ENCODE results near the gene SH2D1B.

SH2D1B gene

DNA sequence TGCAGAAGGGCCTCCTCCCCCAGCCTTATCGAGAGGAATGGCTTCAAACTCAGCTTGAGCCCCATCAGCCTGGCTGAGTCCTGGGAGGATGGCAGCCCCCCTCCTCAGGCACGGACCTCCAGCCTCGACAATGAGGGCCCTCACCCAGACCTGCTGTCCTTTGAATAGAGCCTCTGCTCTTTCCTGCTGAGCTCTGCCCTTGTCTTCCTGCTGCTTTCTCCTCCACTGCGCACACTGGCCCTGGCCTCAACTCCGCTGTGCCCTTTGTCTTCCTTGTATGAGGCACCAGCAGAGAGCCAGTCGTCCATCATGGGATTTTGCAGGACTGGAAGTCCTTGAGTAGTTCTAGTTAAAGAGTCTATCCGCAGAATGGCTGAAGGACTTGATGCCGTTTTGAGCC lies 28.4 kb downstream of the SH2D1B start:
- Histone ChIP-seq H3K27me3 (replicated peaks; ENCODE audit: control insufficient read depth, insufficient read depth, low read length, poor library complexity, severe bottlenecking) (no peaks in the 10 kb centered on the region), H3K36me3 (ENCODE audit: control insufficient read depth, insufficient read depth, low read length) (no peaks in the 10 kb centered on the region), H3K9me3 (ENCODE audit: control insufficient read depth, low read length) (no peaks in the 10 kb centered on the region), H3K4me1 (ENCODE audit: control insufficient read depth, insufficient read depth, low read length, poor library complexity, severe bottlenecking) (no peaks in the 10 kb centered on the region), H3K4me3 (ENCODE audit: insufficient read depth, low read depth, low read length, poor library complexity, severe bottlenecking) (no peak overlapping the region), H3K27ac (ENCODE audit: insufficient read depth, low read length, poor library complexity, severe bottlenecking) (no peak overlapping the region)
- DNase-seq: no peak

- Histone ChIP-seq H3K4me1 (ENCODE audit: control insufficient read depth, insufficient read depth, low read length, poor library complexity, severe bottlenecking) (no peaks in the 10 kb centered on the region), H3K27ac (ENCODE audit: insufficient read depth, low read length, poor library complexity, severe bottlenecking) (no peak overlapping the region), H3K9me3 (ENCODE audit: control insufficient read depth, low read length) (no peaks in the 10 kb centered on the region), H3K27me3 (replicated peaks; ENCODE audit: control insufficient read depth, insufficient read depth, low read length, poor library complexity, severe bottlenecking) (no peaks in the 10 kb centered on the region), H3K36me3 (ENCODE audit: control insufficient read depth, insufficient read depth, low read length) (no peaks in the 10 kb centered on the region), H3K4me3 (ENCODE audit: insufficient read depth, low read depth, low read length, poor library complexity, severe bottlenecking) (no peak overlapping the region)
- DNase-seq: no peak
Measured at GRCh38 chr1:162383091-162383490, 28.8 kb downstream of the SH2D1B start.

DNA sequence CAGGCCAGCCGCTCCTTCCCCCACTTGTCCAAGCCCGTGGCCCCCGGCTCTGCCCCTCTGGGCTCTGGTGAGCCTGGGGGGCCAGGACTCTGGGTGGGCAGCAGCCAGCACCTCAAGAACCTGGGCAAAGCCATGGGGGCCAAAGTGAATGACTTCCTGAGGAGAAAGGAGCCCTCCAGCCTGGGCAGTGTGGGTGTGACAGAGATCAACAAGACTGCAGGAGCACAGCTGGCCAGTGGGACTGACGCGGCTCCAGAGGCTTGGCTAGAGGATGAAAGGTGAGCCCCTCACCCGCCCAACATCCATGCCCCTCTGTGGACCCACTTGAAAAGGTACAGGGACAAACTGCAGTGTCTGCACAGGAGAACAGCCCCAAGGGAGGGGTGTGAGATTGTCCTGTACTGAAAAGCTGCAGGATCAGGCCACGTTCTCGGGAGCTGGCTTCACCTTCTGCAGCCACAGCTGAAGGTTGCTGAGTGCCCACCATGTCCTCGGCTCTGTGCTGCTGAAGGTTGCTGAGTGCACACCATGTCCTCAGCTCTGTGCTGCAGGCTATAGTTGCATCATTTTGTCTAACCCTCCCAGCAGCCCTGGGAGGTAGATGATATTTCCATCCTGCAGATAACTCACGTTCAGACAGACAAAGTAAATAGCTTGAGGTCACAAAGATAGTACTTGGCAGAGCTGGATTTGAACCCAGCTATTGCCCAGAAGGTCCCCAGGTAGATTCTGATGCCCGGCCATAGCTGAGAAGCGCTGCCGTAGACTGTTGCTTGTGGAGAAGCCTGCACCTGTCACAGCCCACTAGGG lies 29.8 kb downstream of the SH2D1B start:
- H3K27ac ChIP-seq (ENCODE audit: insufficient read depth, low read length, poor library complexity, severe bottlenecking): no peak overlapping the region
- no peak for DNase-seq

GRCh38 chr1:162381383-162381782 lies 30.6 kb downstream of the SH2D1B start, which contains the start of gene C1orf226:
Gene C1orf226 (plus strand): TSS chr1:162381728. CDS start chr1:162381902, 174 bp downstream.
- no peaks in the 10 kb centered on the region for H3K4me1 ChIP-seq (ENCODE audit: control insufficient read depth, insufficient read depth, low read length, poor library complexity, severe bottlenecking)
- no peaks in the 10 kb centered on the region for H3K9me3 ChIP-seq (ENCODE audit: control insufficient read depth, low read length)
- no peak for DNase-seq
- H3K27me3 ChIP-seq (replicated peaks; ENCODE audit: control insufficient read depth, insufficient read depth, low read length, poor library complexity, severe bottlenecking): no peaks in the 10 kb centered on the region
- no peak within 1 kb of the TSS for H3K4me3 ChIP-seq (ENCODE audit: insufficient read depth, low read depth, low read length, poor library complexity, severe bottlenecking)
- no peak within 1 kb of the TSS for H3K27ac ChIP-seq (ENCODE audit: insufficient read depth, low read length, poor library complexity, severe bottlenecking)
- H3K36me3 ChIP-seq (ENCODE audit: control insufficient read depth, insufficient read depth, low read length): no peaks in the 10 kb centered on the region

More for the DNA sequence above, 29.8 kb downstream of the SH2D1B start:
- no peaks in the 10 kb centered on the region for H3K36me3 ChIP-seq (ENCODE audit: control insufficient read depth, insufficient read depth, low read length)
- no peak overlapping the region for H3K4me3 ChIP-seq (ENCODE audit: insufficient read depth, low read depth, low read length, poor library complexity, severe bottlenecking)
- no peaks in the 10 kb centered on the region for H3K4me1 ChIP-seq (ENCODE audit: control insufficient read depth, insufficient read depth, low read length, poor library complexity, severe bottlenecking)
- H3K27me3 ChIP-seq (replicated peaks; ENCODE audit: control insufficient read depth, insufficient read depth, low read length, poor library complexity, severe bottlenecking): no peaks in the 10 kb centered on the region
- H3K9me3 ChIP-seq (ENCODE audit: control insufficient read depth, low read length): no peaks in the 10 kb centered on the region

DNA sequence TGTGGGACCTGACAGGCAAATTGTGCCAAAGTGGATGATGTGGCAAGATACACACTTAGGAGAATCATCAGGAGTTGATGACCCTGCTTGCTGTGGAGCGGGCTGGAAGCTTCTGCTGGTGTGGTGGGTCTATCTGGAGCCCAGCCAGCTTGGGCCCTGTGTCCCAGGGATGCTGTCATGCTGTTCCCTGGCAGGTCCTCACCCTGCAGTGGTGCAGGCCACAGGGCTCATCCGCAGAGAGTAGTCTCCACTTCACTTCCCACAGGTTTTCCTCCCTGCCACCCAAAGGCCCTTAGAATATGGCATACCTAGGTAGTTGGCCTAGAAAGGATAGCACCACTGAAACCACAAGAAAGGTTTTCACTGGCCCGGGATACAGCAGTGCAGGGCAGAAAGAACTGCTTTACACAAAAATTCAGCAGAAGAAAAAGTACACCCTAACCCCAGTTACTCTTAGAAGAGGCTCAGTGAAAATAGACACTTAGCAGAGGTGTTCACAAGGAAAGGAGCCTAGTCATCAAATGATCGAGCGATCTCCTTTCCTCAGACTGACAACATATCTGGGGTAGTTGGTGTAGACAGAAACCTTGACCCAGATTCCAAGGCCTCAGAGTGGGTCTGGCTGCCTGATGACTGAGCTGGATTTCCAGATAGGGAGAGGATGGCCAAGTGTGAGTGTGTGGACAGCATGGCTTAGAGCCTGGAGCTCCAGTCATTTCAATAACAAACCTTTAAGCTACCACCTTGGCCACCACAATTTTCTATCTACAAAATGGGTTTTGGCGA lies 31.7 kb downstream of the SH2D1B start:
- H3K4me1 ChIP-seq (ENCODE audit: control insufficient read depth, insufficient read depth, low read length, poor library complexity, severe bottlenecking): no peaks in the 10 kb centered on the region
- no peak for DNase-seq

GRCh38 chr1:162376691-162377090 lies 35.2 kb downstream of the SH2D1B start, which contains the start of gene SPATA46:
Gene SPATA46 (minus strand): TSS chr1:162376854. CDS start chr1:162376790, 64 bp downstream.
- DNase-seq: no peak
- H3K9me3 ChIP-seq (ENCODE audit: control insufficient read depth, low read length): no peaks in the 10 kb centered on the region
- H3K27me3 ChIP-seq (replicated peaks; ENCODE audit: control insufficient read depth, insufficient read depth, low read length, poor library complexity, severe bottlenecking): no peaks in the 10 kb centered on the region
- no peak within 1 kb of the TSS for H3K4me3 ChIP-seq (ENCODE audit: insufficient read depth, low read depth, low read length, poor library complexity, severe bottlenecking)
- no peak within 1 kb of the TSS for H3K27ac ChIP-seq (ENCODE audit: insufficient read depth, low read length, poor library complexity, severe bottlenecking)
- H3K36me3 ChIP-seq (ENCODE audit: control insufficient read depth, insufficient read depth, low read length): no peaks in the 10 kb centered on the region
- H3K4me1 ChIP-seq (ENCODE audit: control insufficient read depth, insufficient read depth, low read length, poor library complexity, severe bottlenecking): no peaks in the 10 kb centered on the region

More for the DNA sequence above, 31.7 kb downstream of the SH2D1B start:
- Histone ChIP-seq H3K4me3 (ENCODE audit: insufficient read depth, low read depth, low read length, poor library complexity, severe bottlenecking) (no peak overlapping the region), H3K27ac (ENCODE audit: insufficient read depth, low read length, poor library complexity, severe bottlenecking) (no peak overlapping the region), H3K36me3 (ENCODE audit: control insufficient read depth, insufficient read depth, low read length) (no peaks in the 10 kb centered on the region), H3K9me3 (ENCODE audit: control insufficient read depth, low read length) (no peaks in the 10 kb centered on the region), H3K27me3 (replicated peaks; ENCODE audit: control insufficient read depth, insufficient read depth, low read length, poor library complexity, severe bottlenecking) (no peaks in the 10 kb centered on the region)

GRCh38 chr1:162375463-162375862 lies 36.5 kb downstream of the SH2D1B start:
- H3K4me3 ChIP-seq (ENCODE audit: insufficient read depth, low read depth, low read length, poor library complexity, severe bottlenecking): no peak overlapping the region
- H3K4me1 ChIP-seq (ENCODE audit: control insufficient read depth, insufficient read depth, low read length, poor library complexity, severe bottlenecking): no peaks in the 10 kb centered on the region
- H3K27me3 ChIP-seq (replicated peaks; ENCODE audit: control insufficient read depth, insufficient read depth, low read length, poor library complexity, severe bottlenecking): no peaks in the 10 kb centered on the region
- no peak for DNase-seq
- no peaks in the 10 kb centered on the region for H3K36me3 ChIP-seq (ENCODE audit: control insufficient read depth, insufficient read depth, low read length)
- no peak overlapping the region for H3K27ac ChIP-seq (ENCODE audit: insufficient read depth, low read length, poor library complexity, severe bottlenecking)
- no peaks in the 10 kb centered on the region for H3K9me3 ChIP-seq (ENCODE audit: control insufficient read depth, low read length)

- H3K27me3 ChIP-seq (replicated peaks; ENCODE audit: control insufficient read depth, insufficient read depth, low read length, poor library complexity, severe bottlenecking): no peaks in the 10 kb centered on the region
- no peaks in the 10 kb centered on the region for H3K4me1 ChIP-seq (ENCODE audit: control insufficient read depth, insufficient read depth, low read length, poor library complexity, severe bottlenecking)
- no peak overlapping the region for H3K27ac ChIP-seq (ENCODE audit: insufficient read depth, low read length, poor library complexity, severe bottlenecking)
- no peaks in the 10 kb centered on the region for H3K9me3 ChIP-seq (ENCODE audit: control insufficient read depth, low read length)
- no peak overlapping the region for H3K4me3 ChIP-seq (ENCODE audit: insufficient read depth, low read depth, low read length, poor library complexity, severe bottlenecking)
- no peaks in the 10 kb centered on the region for H3K36me3 ChIP-seq (ENCODE audit: control insufficient read depth, insufficient read depth, low read length)
- DNase-seq: no peak
Measured at GRCh38 chr1:162374406-162374805, 37.5 kb downstream of the SH2D1B start.

- H3K4me1 ChIP-seq (ENCODE audit: control insufficient read depth, insufficient read depth, low read length, poor library complexity, severe bottlenecking): no peaks in the 10 kb centered on the region
- no peak overlapping the region for H3K27ac ChIP-seq (ENCODE audit: insufficient read depth, low read length, poor library complexity, severe bottlenecking)
- DNase-seq: no peak
- no peak overlapping the region for H3K4me3 ChIP-seq (ENCODE audit: insufficient read depth, low read depth, low read length, poor library complexity, severe bottlenecking)
- no peaks in the 10 kb centered on the region for H3K36me3 ChIP-seq (ENCODE audit: control insufficient read depth, insufficient read depth, low read length)
- H3K9me3 ChIP-seq (ENCODE audit: control insufficient read depth, low read length): no peaks in the 10 kb centered on the region
- no peaks in the 10 kb centered on the region for H3K27me3 ChIP-seq (replicated peaks; ENCODE audit: control insufficient read depth, insufficient read depth, low read length, poor library complexity, severe bottlenecking)
Measured at GRCh38 chr1:162373541-162374260, 38.2 kb downstream of the SH2D1B start.
